ENCODE data around the gene TASP1.

Gene TASP1

GRCh38 chr20:13341737-13342393, 296.9 kb downstream of the TASP1 start:
- no peak for DNase-seq (ENCODE audit: low spot score)

- DNase-seq (ENCODE audit: low spot score), result no peak
Observed at GRCh38 chr20:13340088-13340487, 298.6 kb downstream of the TASP1 start.
